ENCODE data around the gene HDGFL3. TPM values are rescaled to one million over a fixed set of nuclear protein-coding genes. Genes with fewer than 3 reads are reported as not detected.
"Not testable (repeated sequence)": the region's sequence is repeated elsewhere in the genome, so short reads cannot be mapped to it uniquely, and the experiment has no call there.

HDGFL3 gene
- total and polyA plus RNA-seq, 4 donors, result 28.0 to 68.4 (median 66.7) TPM

GRCh38 chr15:83190450-83190849 is 17.2 kb downstream of the HDGFL3 start:
- Histone ChIP-seq H3K36me3 (ENCODE audit: control insufficient read depth in 1 of 2, insufficient read depth in 2 of 2, low read length in 1 of 2) (no peaks in the 10 kb centered on the region), H3K27me3 (ENCODE audit: control insufficient read depth in 1 of 2, insufficient read depth in 2 of 2, low read length in 1 of 2) (peaks cover 0 to 1% of the 10 kb centered on the region in 2 donors), H3K4me3 (ENCODE audit: low read length in 2 of 2) (no peak overlapping the region), H3K9me3 (ENCODE audit: control insufficient read depth, low read length) (no peaks in the 10 kb centered on the region), H3K4me1 (ENCODE audit: control insufficient read depth in 1 of 2, insufficient read depth in 2 of 2, low read length in 2 of 2) (no peaks in the 10 kb centered on the region), H3K27ac (ENCODE audit: low read depth in 1 of 2, low read length in 2 of 2) (no peak overlapping the region)
- WGBS, 2 donors, result 97 to 100% methylated on average over 1 of the region's 1 CpG
- intact Hi-C loops (cut with DNase I), result no loop called here
- no peak for DNase-seq
- no peak for ATAC-seq (ENCODE audit: low FRiP score)

GRCh38 chr15:83185561-83185960 is 22.1 kb downstream of the HDGFL3 start:
- peaks cover 0 to 1% of the 10 kb centered on the region in 2 donors for H3K27me3 ChIP-seq (ENCODE audit: control insufficient read depth in 1 of 2, insufficient read depth in 2 of 2, low read length in 1 of 2)
- 96% methylated on average over 3 of the region's 3 CpGs for WGBS, 2 donors
- no peak overlapping the region for H3K4me3 ChIP-seq (ENCODE audit: low read length in 2 of 2)
- no peaks in the 10 kb centered on the region for H3K36me3 ChIP-seq (ENCODE audit: control insufficient read depth in 1 of 2, insufficient read depth in 2 of 2, low read length in 1 of 2)
- intact Hi-C loops (cut with DNase I), result no loop called here
- no peaks in the 10 kb centered on the region for H3K4me1 ChIP-seq (ENCODE audit: control insufficient read depth in 1 of 2, insufficient read depth in 2 of 2, low read length in 2 of 2)
- DNase-seq, result no peak
- no peaks in the 10 kb centered on the region for H3K9me3 ChIP-seq (ENCODE audit: control insufficient read depth, low read length)
- no peak for ATAC-seq (ENCODE audit: low FRiP score)
- no peak overlapping the region for H3K27ac ChIP-seq (ENCODE audit: low read depth in 1 of 2, low read length in 2 of 2)

- 97 to 100% methylated on average over 3 of the region's 3 CpGs for WGBS, 2 donors
- DNase-seq (no peak), ATAC-seq (ENCODE audit: low FRiP score) (no peak)
- Histone ChIP-seq H3K9me3 (ENCODE audit: control insufficient read depth, low read length) (no peaks in the 10 kb centered on the region), H3K27me3 (ENCODE audit: control insufficient read depth in 1 of 2, insufficient read depth in 2 of 2, low read length in 1 of 2) (no peaks in the 10 kb centered on the region), H3K36me3 (ENCODE audit: control insufficient read depth in 1 of 2, insufficient read depth in 2 of 2, low read length in 1 of 2) (no peaks in the 10 kb centered on the region), H3K4me3 (ENCODE audit: low read length in 2 of 2) (no peak overlapping the region), H3K4me1 (ENCODE audit: control insufficient read depth in 1 of 2, insufficient read depth in 2 of 2, low read length in 2 of 2) (no peaks in the 10 kb centered on the region), H3K27ac (ENCODE audit: low read depth in 1 of 2, low read length in 2 of 2) (no peak overlapping the region)
- intact Hi-C loops (cut with DNase I), result no loop called here
Measured at GRCh38 chr15:83178869-83179325, 28.7 kb downstream of the HDGFL3 start.

- no peak for DNase-seq
- 69 to 76% methylated on average over 2 of the region's 2 CpGs for WGBS, 2 donors
- H3K4me3 ChIP-seq (ENCODE audit: low read length in 2 of 2), result no peak overlapping the region
- H3K27ac ChIP-seq (ENCODE audit: low read depth in 1 of 2, low read length in 2 of 2), result no peak overlapping the region
- no peaks in the 10 kb centered on the region for H3K4me1 ChIP-seq (ENCODE audit: control insufficient read depth in 1 of 2, insufficient read depth in 2 of 2, low read length in 2 of 2)
- intact Hi-C loops (cut with DNase I), result no loop called here
- H3K9me3 ChIP-seq (ENCODE audit: control insufficient read depth, low read length), result no peaks in the 10 kb centered on the region
- H3K36me3 ChIP-seq (ENCODE audit: control insufficient read depth in 1 of 2, insufficient read depth in 2 of 2, low read length in 1 of 2), result no peaks in the 10 kb centered on the region
- no peak for ATAC-seq (ENCODE audit: low FRiP score)
- no peaks in the 10 kb centered on the region for H3K27me3 ChIP-seq (ENCODE audit: control insufficient read depth in 1 of 2, insufficient read depth in 2 of 2, low read length in 1 of 2)
Measured at GRCh38 chr15:83178390-83178789, 29.2 kb downstream of the HDGFL3 start.

DNA sequence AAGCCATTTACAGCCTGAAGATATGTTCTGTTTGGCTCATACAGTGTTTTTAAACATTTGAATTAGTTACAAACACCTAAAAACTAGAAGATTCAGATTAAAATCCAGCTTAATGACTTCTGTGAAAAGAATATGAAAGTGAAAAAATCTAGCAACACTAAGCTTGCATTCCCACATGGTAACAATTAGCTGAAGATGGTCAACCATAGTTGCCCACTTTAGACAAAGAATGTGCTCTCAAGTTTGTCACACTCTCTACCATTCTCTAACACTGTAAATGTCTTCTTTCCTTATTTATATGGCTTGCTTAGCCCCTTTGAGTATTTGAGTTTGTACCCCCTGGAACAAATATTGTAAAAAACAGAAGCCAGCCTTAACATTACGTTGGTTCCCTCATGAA is 32.7 kb downstream of the HDGFL3 start:
- intact Hi-C loops (cut with DNase I), result no loop called here
- no peaks in the 10 kb centered on the region for H3K27me3 ChIP-seq (ENCODE audit: control insufficient read depth in 1 of 2, insufficient read depth in 2 of 2, low read length in 1 of 2)
- 91% methylated on average over 1 of the region's 1 CpG for WGBS, 2 donors
- no peaks in the 10 kb centered on the region for H3K36me3 ChIP-seq (ENCODE audit: control insufficient read depth in 1 of 2, insufficient read depth in 2 of 2, low read length in 1 of 2)
- no peak overlapping the region for H3K27ac ChIP-seq (ENCODE audit: low read depth in 1 of 2, low read length in 2 of 2)
- no peak for ATAC-seq (ENCODE audit: low FRiP score)
- no peak overlapping the region for H3K4me3 ChIP-seq (ENCODE audit: low read length in 2 of 2)
- H3K4me1 ChIP-seq (ENCODE audit: control insufficient read depth in 1 of 2, insufficient read depth in 2 of 2, low read length in 2 of 2), result no peaks in the 10 kb centered on the region
- no peaks in the 10 kb centered on the region for H3K9me3 ChIP-seq (ENCODE audit: control insufficient read depth, low read length)
- DNase-seq, result no peak

GRCh38 chr15:83170474-83171165 is 37.0 kb downstream of the HDGFL3 start:
- WGBS, 2 donors, result 69 to 72% methylated on average over 4 of the region's 4 CpGs
- H3K27me3 ChIP-seq (ENCODE audit: control insufficient read depth in 1 of 2, insufficient read depth in 2 of 2, low read length in 1 of 2), result no peaks in the 10 kb centered on the region
- H3K27ac ChIP-seq (ENCODE audit: low read depth in 1 of 2, low read length in 2 of 2), result no peak overlapping the region
- DNase-seq (no peak), ATAC-seq (ENCODE audit: low FRiP score) (no peak)
- intact Hi-C loops (cut with DNase I), result no loop called here
- H3K4me3 ChIP-seq (ENCODE audit: low read length in 2 of 2), result no peak overlapping the region
- H3K36me3 ChIP-seq (ENCODE audit: control insufficient read depth in 1 of 2, insufficient read depth in 2 of 2, low read length in 1 of 2), result no peaks in the 10 kb centered on the region
- H3K4me1 ChIP-seq (ENCODE audit: control insufficient read depth in 1 of 2, insufficient read depth in 2 of 2, low read length in 2 of 2), result no peaks in the 10 kb centered on the region
- H3K9me3 ChIP-seq (ENCODE audit: control insufficient read depth, low read length), result peaks cover 2% of the 10 kb centered on the region

DNA sequence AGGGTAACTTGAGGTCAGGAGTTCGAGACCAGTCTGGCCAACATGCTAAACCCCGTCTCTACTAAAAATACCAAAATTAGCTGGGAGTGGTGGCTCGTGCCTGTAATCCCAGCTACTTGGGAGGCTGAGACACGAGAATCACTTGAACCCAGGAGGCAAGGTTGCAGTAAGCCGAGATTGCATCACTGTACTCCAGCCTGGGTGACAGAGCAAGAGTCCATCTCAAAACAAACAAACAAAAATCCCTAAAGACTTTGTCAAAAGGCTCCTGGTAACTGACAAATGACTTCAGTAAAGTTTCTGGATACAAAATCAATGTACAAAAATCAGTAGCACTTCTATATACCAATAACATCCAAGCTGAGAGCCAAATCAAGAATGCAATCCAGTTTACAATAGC is 38.0 kb downstream of the HDGFL3 start:
- H3K27me3 ChIP-seq (ENCODE audit: control insufficient read depth in 1 of 2, insufficient read depth in 2 of 2, low read length in 1 of 2); H3K9me3 ChIP-seq (ENCODE audit: control insufficient read depth, low read length); ATAC-seq (ENCODE audit: low FRiP score); DNase-seq; H3K4me3 ChIP-seq (ENCODE audit: low read length in 2 of 2); H3K27ac ChIP-seq (ENCODE audit: low read depth in 1 of 2, low read length in 2 of 2); H3K36me3 ChIP-seq (ENCODE audit: control insufficient read depth in 1 of 2, insufficient read depth in 2 of 2, low read length in 1 of 2); intact Hi-C loops (cut with DNase I); H3K4me1 ChIP-seq (ENCODE audit: control insufficient read depth in 1 of 2, insufficient read depth in 2 of 2, low read length in 2 of 2): not testable (repeated sequence)
- WGBS, 2 donors, result 96 to 97% methylated on average over 5 of the region's 5 CpGs

DNA sequence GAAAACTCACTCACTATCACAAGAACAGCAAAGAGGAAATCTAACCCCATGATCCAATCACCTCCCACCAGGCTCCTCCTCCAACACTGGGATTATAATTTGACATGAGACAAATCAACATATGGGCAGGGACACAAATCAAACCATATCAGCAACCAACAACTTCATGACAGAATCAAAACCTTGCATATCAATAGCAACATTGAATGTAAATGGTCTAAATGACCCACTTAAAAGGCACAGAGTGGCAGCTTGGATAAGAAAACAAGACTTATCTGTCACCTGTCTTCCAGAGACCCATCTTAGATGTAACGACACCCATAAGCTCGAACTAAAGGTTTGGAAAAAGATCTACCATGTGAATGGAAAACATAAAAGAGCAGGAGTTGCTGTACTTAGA is 40.8 kb downstream of the HDGFL3 start:
- no peak overlapping the region for H3K27ac ChIP-seq (ENCODE audit: low read depth in 1 of 2, low read length in 2 of 2)
- H3K4me3 ChIP-seq (ENCODE audit: low read length in 2 of 2), result no peak overlapping the region
- WGBS, 2 donors, result 96 to 100% methylated on average over 2 of the region's 2 CpGs
- H3K9me3 ChIP-seq (ENCODE audit: control insufficient read depth, low read length), result peaks cover 2% of the 10 kb centered on the region
- H3K4me1 ChIP-seq (ENCODE audit: control insufficient read depth in 1 of 2, insufficient read depth in 2 of 2, low read length in 2 of 2), result no peaks in the 10 kb centered on the region
- DNase-seq (no peak), ATAC-seq (ENCODE audit: low FRiP score) (no peak)
- intact Hi-C loops (cut with DNase I), result no loop called here
- peaks cover 0 to 3% of the 10 kb centered on the region in 2 donors for H3K36me3 ChIP-seq (ENCODE audit: control insufficient read depth in 1 of 2, insufficient read depth in 2 of 2, low read length in 1 of 2)
- H3K27me3 ChIP-seq (ENCODE audit: control insufficient read depth in 1 of 2, insufficient read depth in 2 of 2, low read length in 1 of 2), result no peaks in the 10 kb centered on the region

- H3K27me3 ChIP-seq (ENCODE audit: control insufficient read depth in 1 of 2, insufficient read depth in 2 of 2, low read length in 1 of 2), result no peaks in the 10 kb centered on the region
- DNase-seq (no peak), ATAC-seq (ENCODE audit: low FRiP score) (no peak)
- H3K4me3 ChIP-seq (ENCODE audit: low read length in 2 of 2), result no peak overlapping the region
- 50 to 52% methylated on average over 3 of the region's 3 CpGs for WGBS, 2 donors
- peaks cover 2% of the 10 kb centered on the region for H3K9me3 ChIP-seq (ENCODE audit: control insufficient read depth, low read length)
- no peaks in the 10 kb centered on the region for H3K4me1 ChIP-seq (ENCODE audit: control insufficient read depth in 1 of 2, insufficient read depth in 2 of 2, low read length in 2 of 2)
- intact Hi-C loops (cut with DNase I), result no loop called here
- H3K36me3 ChIP-seq (ENCODE audit: control insufficient read depth in 1 of 2, insufficient read depth in 2 of 2, low read length in 1 of 2), result peaks cover 0 to 3% of the 10 kb centered on the region in 2 donors
- H3K27ac ChIP-seq (ENCODE audit: low read depth in 1 of 2, low read length in 2 of 2), result no peak overlapping the region
Measured at GRCh38 chr15:83166218-83166617, 41.4 kb downstream of the HDGFL3 start.
